ENCODE measurements around the gene ELL2.

The ELL2 gene

GRCh38 chr5:95993266-95993665 lies 31.6 kb upstream of the ELL2 start:
- Histone ChIP-seq H3K36me3 (no peaks in the 10 kb centered on the region), H3K4me1 (no peaks in the 10 kb centered on the region; the same call in 1 of the 2 replicates), H3K4me3 (ENCODE audit: low read depth, low read length) (no peak overlapping the region), H3K9me3 (no peaks in the 10 kb centered on the region), H3K27me3 (no peaks in the 10 kb centered on the region)
- no peak for DNase-seq
- TF ChIP-seq, protein P1, sequence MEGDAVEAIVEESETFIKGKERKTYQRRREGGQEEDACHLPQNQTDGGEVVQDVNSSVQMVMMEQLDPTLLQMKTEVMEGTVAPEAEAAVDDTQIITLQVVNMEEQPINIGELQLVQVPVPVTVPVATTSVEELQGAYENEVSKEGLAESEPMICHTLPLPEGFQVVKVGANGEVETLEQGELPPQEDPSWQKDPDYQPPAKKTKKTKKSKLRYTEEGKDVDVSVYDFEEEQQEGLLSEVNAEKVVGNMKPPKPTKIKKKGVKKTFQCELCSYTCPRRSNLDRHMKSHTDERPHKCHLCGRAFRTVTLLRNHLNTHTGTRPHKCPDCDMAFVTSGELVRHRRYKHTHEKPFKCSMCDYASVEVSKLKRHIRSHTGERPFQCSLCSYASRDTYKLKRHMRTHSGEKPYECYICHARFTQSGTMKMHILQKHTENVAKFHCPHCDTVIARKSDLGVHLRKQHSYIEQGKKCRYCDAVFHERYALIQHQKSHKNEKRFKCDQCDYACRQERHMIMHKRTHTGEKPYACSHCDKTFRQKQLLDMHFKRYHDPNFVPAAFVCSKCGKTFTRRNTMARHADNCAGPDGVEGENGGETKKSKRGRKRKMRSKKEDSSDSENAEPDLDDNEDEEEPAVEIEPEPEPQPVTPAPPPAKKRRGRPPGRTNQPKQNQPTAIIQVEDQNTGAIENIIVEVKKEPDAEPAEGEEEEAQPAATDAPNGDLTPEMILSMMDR (IDR thresholded peaks at IDR 0.05; ENCODE audit: low read depth, low read length): no peak

DNA sequence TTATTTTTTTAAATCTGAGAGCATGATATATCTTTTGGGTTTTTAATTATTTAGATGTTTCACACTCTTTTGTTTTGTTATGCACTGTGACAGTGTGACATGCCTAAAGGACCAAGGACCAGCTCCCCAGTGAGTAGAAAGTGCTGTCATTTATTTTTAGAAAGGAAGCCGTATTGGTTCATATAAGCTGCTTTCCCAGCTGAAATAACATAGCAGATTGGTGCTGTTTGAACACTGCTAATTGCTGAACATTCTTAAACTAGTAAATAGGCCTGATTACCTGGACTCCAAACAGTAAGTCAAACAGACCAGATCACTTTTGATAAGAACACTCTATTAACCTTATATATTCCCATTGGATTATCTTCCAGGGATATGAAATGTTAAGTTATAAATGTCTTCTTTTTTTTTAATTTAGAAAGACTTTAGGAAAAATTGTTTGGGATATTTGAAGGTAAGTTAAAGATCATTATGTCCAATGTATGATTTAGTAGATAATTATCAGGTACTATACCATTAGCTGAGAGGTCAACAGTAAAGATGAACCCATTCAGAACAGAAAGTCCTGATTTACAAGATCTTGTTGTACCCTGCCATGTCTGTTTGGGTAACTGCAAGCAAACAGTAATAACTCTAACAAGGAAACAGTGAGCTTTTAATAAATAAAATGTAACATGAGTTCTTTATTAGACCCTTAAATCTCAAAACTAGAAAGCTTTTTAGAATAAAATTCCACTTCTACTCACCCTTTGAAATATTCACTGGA lies 27.8 kb upstream of the ELL2 start:
- no peak overlapping the region for H3K4me3 ChIP-seq (ENCODE audit: low read depth, low read length)
- no peaks in the 10 kb centered on the region for H3K36me3 ChIP-seq
- DNase-seq: no peak
- H3K9me3 ChIP-seq: no peaks in the 10 kb centered on the region
- no peaks in the 10 kb centered on the region for H3K27me3 ChIP-seq
- TF ChIP-seq, protein P1 (IDR thresholded peaks at IDR 0.05; ENCODE audit: low read depth, low read length): no peak
- H3K4me1 ChIP-seq: no peaks in the 10 kb centered on the region; the same call in 1 of the 2 replicates

DNA sequence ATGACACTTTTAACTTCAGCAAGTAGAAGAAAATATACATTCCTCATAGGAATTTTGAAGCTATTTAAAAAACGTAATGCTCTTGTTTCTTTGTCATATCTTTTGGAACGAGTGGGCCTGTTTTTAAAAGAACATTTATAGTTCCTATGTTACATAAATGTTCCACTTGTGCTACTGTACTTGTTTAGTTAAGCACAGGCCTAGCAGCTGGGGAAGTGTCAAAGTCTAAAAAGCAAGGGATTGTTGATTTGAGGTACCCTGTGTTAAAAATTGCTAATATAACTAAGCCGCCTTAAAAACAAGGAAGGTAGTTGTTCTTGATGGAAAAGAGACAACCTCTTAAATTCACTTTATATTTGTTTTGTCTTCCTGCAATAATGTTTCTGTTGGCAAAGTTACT lies 27.2 kb upstream of the ELL2 start:
- H3K27me3 ChIP-seq: no peaks in the 10 kb centered on the region
- H3K36me3 ChIP-seq: no peaks in the 10 kb centered on the region
- no peak for DNase-seq
- H3K4me1 ChIP-seq: no peaks in the 10 kb centered on the region; the same call in 1 of the 2 replicates
- no peaks in the 10 kb centered on the region for H3K9me3 ChIP-seq
- TF ChIP-seq, protein P1 (IDR thresholded peaks at IDR 0.05; ENCODE audit: low read depth, low read length): no peak
- no peak overlapping the region for H3K4me3 ChIP-seq (ENCODE audit: low read depth, low read length)

DNA sequence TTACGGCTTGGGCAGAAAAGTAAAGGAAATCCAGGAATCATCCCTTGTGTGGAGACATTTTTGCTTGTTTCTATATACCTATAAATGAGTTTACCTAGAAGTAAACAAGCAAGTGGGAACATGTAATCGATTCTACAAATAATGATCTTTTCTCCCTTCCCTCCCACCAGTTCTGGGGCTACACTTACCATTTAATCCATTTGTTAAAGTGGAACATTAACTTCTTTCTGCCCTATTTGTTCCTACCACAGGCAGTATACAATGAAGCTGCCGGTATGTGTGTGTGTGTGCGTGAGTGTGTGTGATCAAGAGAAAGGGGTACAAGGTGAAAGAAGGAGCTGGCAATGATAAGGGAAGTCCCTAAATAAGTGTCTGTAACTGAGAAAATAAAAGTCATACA lies 26.4 kb upstream of the ELL2 start:
- H3K36me3 ChIP-seq: no peaks in the 10 kb centered on the region
- H3K4me1 ChIP-seq: no peaks in the 10 kb centered on the region; the same call in 1 of the 2 replicates
- no peaks in the 10 kb centered on the region for H3K27me3 ChIP-seq
- no peak for DNase-seq
- TF ChIP-seq, protein P1 (IDR thresholded peaks at IDR 0.05; ENCODE audit: low read depth, low read length): no peak
- no peak overlapping the region for H3K4me3 ChIP-seq (ENCODE audit: low read depth, low read length)
- no peaks in the 10 kb centered on the region for H3K9me3 ChIP-seq

DNA sequence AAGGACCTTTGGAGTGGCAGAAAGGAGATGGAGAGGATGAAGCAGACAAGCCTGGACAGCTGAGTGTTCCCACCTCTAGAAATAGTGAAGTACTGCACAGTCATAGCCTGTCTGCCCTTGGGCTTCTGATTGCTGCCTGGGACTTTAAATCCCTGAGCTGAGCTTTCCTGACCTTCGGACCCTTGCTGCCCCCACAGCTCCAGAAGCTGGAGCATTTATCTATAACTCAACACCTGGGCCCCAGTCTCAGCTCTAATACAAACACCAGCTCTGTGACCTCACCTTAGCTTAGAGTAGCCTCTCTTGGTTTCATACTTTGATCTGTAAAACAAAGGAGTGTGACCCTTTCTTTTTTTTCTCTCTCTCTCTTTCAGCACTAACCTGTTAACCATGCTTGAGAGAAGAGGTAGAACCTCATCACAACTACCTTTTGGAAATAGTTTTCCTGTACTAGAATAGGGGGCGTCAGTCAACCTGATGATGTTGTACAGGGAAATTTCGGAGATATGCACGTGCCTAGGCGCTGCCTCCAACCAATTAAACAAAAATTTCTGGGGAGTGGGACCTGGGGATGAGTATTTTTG lies 25.4 kb upstream of the ELL2 start:
- H3K9me3 ChIP-seq: no peaks in the 10 kb centered on the region

More for the DNA sequence above, 25.4 kb upstream of the ELL2 start:
- Histone ChIP-seq H3K36me3 (no peaks in the 10 kb centered on the region), H3K27me3 (no peaks in the 10 kb centered on the region), H3K4me1 (peaks cover 4% of the 10 kb centered on the region), H3K4me3 (ENCODE audit: low read depth, low read length) (no peak overlapping the region)
- no peak for DNase-seq
- TF ChIP-seq, protein P1 (IDR thresholded peaks at IDR 0.05; ENCODE audit: low read depth, low read length): no peak

All from BE2C (cell line).